ENCODE data around the gene OGFOD3. TPM values are rescaled to one million over a fixed set of nuclear protein-coding genes. Genes with fewer than 3 reads are reported as not detected.

OGFOD3 gene
- total and polyA plus RNA-seq, 2 donors (not counting 1 experiment from before 2014, with no cell fraction given): 22.6 to 30.5 TPM

GRCh38 chr17:82439829-82440365 is 21.5 kb upstream of the OGFOD3 start:
- peak overlapping the region; percentile 91 for H3K27ac Mint-ChIP-seq
- Histone ChIP-seq H3K4me3 (ENCODE audit: control extremely low read depth in 1 of 5, extremely low read depth in 1 of 5, insufficient read depth in 1 of 5, low read depth in 2 of 5, low read length in 4 of 5) (peak overlapping the region in 1 of 5 experiments; percentile 45), H3K9me3 (ENCODE audit: control extremely low read depth in 1 of 3, control insufficient read depth in 2 of 3, insufficient read depth in 1 of 3, low read length in 2 of 3) (no peaks in the 10 kb centered on the region), H3K4me1 (ENCODE audit: control insufficient read depth in 2 of 2, insufficient read depth in 2 of 2, low read length in 2 of 2) (peaks cover 27 to 70% of the 10 kb centered on the region in 2 donors), H4K20me1 (ENCODE audit: control insufficient read depth, insufficient read depth, low read length, poor library complexity, severe bottlenecking) (peaks cover 88% of the 10 kb centered on the region), H2AFZ (ENCODE audit: insufficient read depth, low read depth, low read length, poor library complexity, severe bottlenecking) (no peak overlapping the region), H3K27me3 (replicated peaks in 1 of 4; ENCODE audit: control extremely low read depth in 1 of 4, control insufficient read depth in 3 of 4, insufficient read depth in 4 of 4, low read length in 3 of 4) (no peaks in the 10 kb centered on the region), H3K9ac (ENCODE audit: low read length) (peak overlapping the region; percentile 35), H3K36me3 (replicated peaks in 1 of 2; ENCODE audit: control extremely low read depth in 1 of 2, control insufficient read depth in 1 of 2, extremely low read depth in 1 of 2, insufficient read depth in 2 of 2, low read length in 1 of 2) (peaks cover 0 to 71% of the 10 kb centered on the region in 2 experiments), H3K27ac (ENCODE audit: low read length in 2 of 2) (peak overlapping the region; percentile 43 to 78), H3K79me2 (ENCODE audit: control insufficient read depth, insufficient read depth, low read length) (peaks cover 85% of the 10 kb centered on the region), H3K4me2 (replicated peaks; ENCODE audit: low read depth, low read length, poor library complexity, severe bottlenecking) (peak overlapping the region; percentile 64)
- peaks cover 42% of the 10 kb centered on the region for H3K4me1 Mint-ChIP-seq
- H3K27me3 Mint-ChIP-seq: no peaks in the 10 kb centered on the region
- intact Hi-C loops (cut with micrococcal nuclease): no loop called here
- WGBS (ENCODE audit: insufficient coverage): 95% methylated on average over 16 of the region's 34 CpGs
- no peaks in the 10 kb centered on the region for H3K9me3 Mint-ChIP-seq (ENCODE audit: insufficient read depth)
- ChIA-PET POLR2A (interaction anchor here (1.2 kb wide), 1 partner anchor 10 kb away, joined by 4 read pairs; no protein-coding TSS in a partner anchor), CTCF (no interaction called here)
- ATAC-seq (ENCODE audit: low read depth) (no peak), DNase-seq (no peak)
- peak overlapping the region; percentile 78 for H3K4me3 Mint-ChIP-seq
- TF ChIP-seq EZH2 (IDR thresholded peaks at IDR 0.05; ENCODE audit: borderline replicate concordance, insufficient read depth, low read depth, low read length, poor library complexity, severe bottlenecking) (no peak), CTCF (IDR thresholded peaks at IDR 0.05) (no peak)

- Mint-ChIP-seq H3K4me3 (no peak overlapping the region), H3K9me3 (ENCODE audit: insufficient read depth) (no peaks in the 10 kb centered on the region), H3K27ac (peak overlapping the region; percentile 10), H3K4me1 (peaks cover 45% of the 10 kb centered on the region), H3K27me3 (no peaks in the 10 kb centered on the region)
- peaks cover 0 to 65% of the 10 kb centered on the region in 2 experiments for H3K36me3 ChIP-seq (replicated peaks in 1 of 2; ENCODE audit: control extremely low read depth in 1 of 2, control insufficient read depth in 1 of 2, extremely low read depth in 1 of 2, insufficient read depth in 2 of 2, low read length in 1 of 2)
- H4K20me1 ChIP-seq (ENCODE audit: control insufficient read depth, insufficient read depth, low read length, poor library complexity, severe bottlenecking): peaks cover 82% of the 10 kb centered on the region
- ChIA-PET POLR2A (interaction anchor here (0.6 kb wide), 2 partner anchors 225 to 311 kb away, joined by 3 read pairs; no protein-coding TSS in a partner anchor), CTCF (interaction anchor here (1.0 kb wide), 1 partner anchor 112 kb away, joined by 3 read pairs; no protein-coding TSS in a partner anchor)
- peaks cover 32 to 72% of the 10 kb centered on the region in 2 donors for H3K4me1 ChIP-seq (ENCODE audit: control insufficient read depth in 2 of 2, insufficient read depth in 2 of 2, low read length in 2 of 2)
- peaks cover 79% of the 10 kb centered on the region for H3K79me2 ChIP-seq (ENCODE audit: control insufficient read depth, insufficient read depth, low read length)
- H3K9me3 ChIP-seq (ENCODE audit: control extremely low read depth in 1 of 3, control insufficient read depth in 2 of 3, insufficient read depth in 1 of 3, low read length in 2 of 3): no peaks in the 10 kb centered on the region
- H3K27ac ChIP-seq (ENCODE audit: low read length in 2 of 2): peak overlapping the region in 1 of 2 donors; percentile 78
- ATAC-seq (ENCODE audit: low read depth) (no peak), DNase-seq (no peak)
- TF ChIP-seq EZH2 (IDR thresholded peaks at IDR 0.05; ENCODE audit: borderline replicate concordance, insufficient read depth, low read depth, low read length, poor library complexity, severe bottlenecking) (no peak), CTCF (IDR thresholded peaks at IDR 0.05) (no peak)
- H3K4me3 ChIP-seq (ENCODE audit: control extremely low read depth in 1 of 5, extremely low read depth in 1 of 5, insufficient read depth in 1 of 5, low read depth in 2 of 5, low read length in 4 of 5): no peak overlapping the region
- WGBS (ENCODE audit: insufficient coverage): 94% methylated on average over 29 of the region's 29 CpGs
- peak overlapping the region; percentile 64 for H3K4me2 ChIP-seq (replicated peaks; ENCODE audit: low read depth, low read length, poor library complexity, severe bottlenecking)
- H2AFZ ChIP-seq (ENCODE audit: insufficient read depth, low read depth, low read length, poor library complexity, severe bottlenecking): no peak overlapping the region
- no peaks in the 10 kb centered on the region for H3K27me3 ChIP-seq (replicated peaks in 1 of 4; ENCODE audit: control extremely low read depth in 1 of 4, control insufficient read depth in 3 of 4, insufficient read depth in 4 of 4, low read length in 3 of 4)
- intact Hi-C loops (cut with micrococcal nuclease): no loop called here
- no peak overlapping the region for H3K9ac ChIP-seq (ENCODE audit: low read length)
Measured at GRCh38 chr17:82439194-82439828, 20.9 kb upstream of the OGFOD3 start.
